Measurements from ENCODE around the gene FAM234B.

DNA sequence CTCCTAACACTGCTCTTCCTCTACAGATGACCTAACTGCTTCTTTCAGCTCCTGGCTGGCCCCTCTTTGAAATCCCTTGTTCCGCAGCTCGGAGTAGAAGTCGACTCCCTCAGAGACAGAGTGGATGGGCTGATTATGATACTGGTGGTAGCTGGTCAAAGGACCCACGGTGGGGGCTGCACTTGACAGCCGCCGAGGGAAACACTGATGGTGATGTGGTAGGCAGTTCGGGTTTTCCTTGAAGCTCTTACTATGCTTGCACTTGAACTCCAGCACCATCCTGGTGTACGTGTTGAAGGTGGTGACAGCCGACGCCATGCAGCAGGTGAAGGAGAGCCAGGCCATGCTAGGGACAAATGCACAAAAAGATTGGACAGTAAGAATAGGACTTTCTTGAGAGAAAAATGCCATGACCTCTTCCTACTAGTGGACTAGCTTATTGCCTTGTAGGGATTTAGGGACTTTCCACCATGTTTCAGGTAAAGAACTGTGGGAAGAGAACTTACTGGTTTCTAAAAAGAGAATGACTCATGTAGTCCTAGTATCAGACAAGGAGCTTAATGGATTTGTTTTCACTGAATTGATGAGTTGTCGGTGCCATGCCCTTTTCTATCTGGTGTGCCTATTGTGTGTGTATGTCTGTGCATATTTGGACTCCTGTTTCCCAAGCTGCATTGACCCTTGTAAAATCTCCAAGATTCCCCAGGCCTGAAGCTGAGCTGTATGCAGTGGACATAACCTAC, 40.9 kb downstream of the FAM234B start:
- TF ChIP-seq, protein P1, sequence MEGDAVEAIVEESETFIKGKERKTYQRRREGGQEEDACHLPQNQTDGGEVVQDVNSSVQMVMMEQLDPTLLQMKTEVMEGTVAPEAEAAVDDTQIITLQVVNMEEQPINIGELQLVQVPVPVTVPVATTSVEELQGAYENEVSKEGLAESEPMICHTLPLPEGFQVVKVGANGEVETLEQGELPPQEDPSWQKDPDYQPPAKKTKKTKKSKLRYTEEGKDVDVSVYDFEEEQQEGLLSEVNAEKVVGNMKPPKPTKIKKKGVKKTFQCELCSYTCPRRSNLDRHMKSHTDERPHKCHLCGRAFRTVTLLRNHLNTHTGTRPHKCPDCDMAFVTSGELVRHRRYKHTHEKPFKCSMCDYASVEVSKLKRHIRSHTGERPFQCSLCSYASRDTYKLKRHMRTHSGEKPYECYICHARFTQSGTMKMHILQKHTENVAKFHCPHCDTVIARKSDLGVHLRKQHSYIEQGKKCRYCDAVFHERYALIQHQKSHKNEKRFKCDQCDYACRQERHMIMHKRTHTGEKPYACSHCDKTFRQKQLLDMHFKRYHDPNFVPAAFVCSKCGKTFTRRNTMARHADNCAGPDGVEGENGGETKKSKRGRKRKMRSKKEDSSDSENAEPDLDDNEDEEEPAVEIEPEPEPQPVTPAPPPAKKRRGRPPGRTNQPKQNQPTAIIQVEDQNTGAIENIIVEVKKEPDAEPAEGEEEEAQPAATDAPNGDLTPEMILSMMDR (IDR thresholded peaks at IDR 0.05): no peak
- TF ChIP-seq POLR2A (IDR thresholded peaks at IDR 0.05): no peak
